Lower leg skin (tissue), 3 donors: ENCODE data around the gene SHTN1.

ENCODE experiments used
- POLR2A ChIP-seq, 2 donors: fragments of 450-650 bp; IDR thresholded peaks; one replicate each; pipeline ENCODE4 v1.6.1; 2016 to 2017; ENCODE audit warnings: antibody characterized with exemption in 2 of 2, mild to moderate bottlenecking in 1 of 2, moderate library complexity in 1 of 2
- TF ChIP-seq, protein P1 (sequence below), 3 donors: fragments of 450-650 bp; IDR thresholded peaks; one replicate each; pipeline ENCODE4 v1.5.1; 2016; ENCODE audit warnings: antibody characterized with exemption in 3 of 3, mild to moderate bottlenecking in 3 of 3, moderate library complexity in 2 of 3

- TF ChIP-seq POLR2A (IDR thresholded peaks at IDR 0.05): no peak
- TF ChIP-seq, protein P1, sequence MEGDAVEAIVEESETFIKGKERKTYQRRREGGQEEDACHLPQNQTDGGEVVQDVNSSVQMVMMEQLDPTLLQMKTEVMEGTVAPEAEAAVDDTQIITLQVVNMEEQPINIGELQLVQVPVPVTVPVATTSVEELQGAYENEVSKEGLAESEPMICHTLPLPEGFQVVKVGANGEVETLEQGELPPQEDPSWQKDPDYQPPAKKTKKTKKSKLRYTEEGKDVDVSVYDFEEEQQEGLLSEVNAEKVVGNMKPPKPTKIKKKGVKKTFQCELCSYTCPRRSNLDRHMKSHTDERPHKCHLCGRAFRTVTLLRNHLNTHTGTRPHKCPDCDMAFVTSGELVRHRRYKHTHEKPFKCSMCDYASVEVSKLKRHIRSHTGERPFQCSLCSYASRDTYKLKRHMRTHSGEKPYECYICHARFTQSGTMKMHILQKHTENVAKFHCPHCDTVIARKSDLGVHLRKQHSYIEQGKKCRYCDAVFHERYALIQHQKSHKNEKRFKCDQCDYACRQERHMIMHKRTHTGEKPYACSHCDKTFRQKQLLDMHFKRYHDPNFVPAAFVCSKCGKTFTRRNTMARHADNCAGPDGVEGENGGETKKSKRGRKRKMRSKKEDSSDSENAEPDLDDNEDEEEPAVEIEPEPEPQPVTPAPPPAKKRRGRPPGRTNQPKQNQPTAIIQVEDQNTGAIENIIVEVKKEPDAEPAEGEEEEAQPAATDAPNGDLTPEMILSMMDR (IDR thresholded peaks at IDR 0.05): no peak
Measured at GRCh38 chr10:117047947-117048346, 43.0 kb upstream of the SHTN1 start.
